HG02798 (cell line): ENCODE data around the gene RPL31.

Experiments
- ATAC-seq: cut with Tn5 transposase; IDR thresholded peaks from one replicate; pipeline ENCODE4 v1.9.1; 2021; ENCODE audit warnings: mild to moderate bottlenecking; ENCODE audit not compliant: unreplicated experiment, poor library complexity

The RPL31 gene

GRCh38 chr2:100974712-100975520 is 27.2 kb upstream of the RPL31 start:
- ATAC-seq: no peak

GRCh38 chr2:100975521-100975785 is 26.6 kb upstream of the RPL31 start:
- no peak for ATAC-seq

- no peak for ATAC-seq
Measured at GRCh38 chr2:100976061-100976460, 26.0 kb upstream of the RPL31 start.

- peak; percentile 76 for ATAC-seq
Measured at GRCh38 chr2:100976645-100977391, 25.3 kb upstream of the RPL31 start.

- no peak for ATAC-seq
Measured at GRCh38 chr2:100977511-100977910, 24.6 kb upstream of the RPL31 start.

GRCh38 chr2:100978582-100979191 is 23.4 kb upstream of the RPL31 start:
- ATAC-seq: no peak

GRCh38 chr2:100980046-100980445 is 22.0 kb upstream of the RPL31 start:
- ATAC-seq: no peak

GRCh38 chr2:100981011-100981410 is 21.1 kb upstream of the RPL31 start:
- no peak for ATAC-seq

GRCh38 chr2:100982431-100982861 is 19.6 kb upstream of the RPL31 start:
- ATAC-seq: no peak

GRCh38 chr2:100983201-100983600 is 18.9 kb upstream of the RPL31 start:
- ATAC-seq: no peak

- ATAC-seq: no peak
Measured at GRCh38 chr2:100983684-100984310, 18.3 kb upstream of the RPL31 start.

GRCh38 chr2:100984892-100985307 is 17.2 kb upstream of the RPL31 start:
- peak; percentile 68 for ATAC-seq

- ATAC-seq: no peak
Measured at GRCh38 chr2:100986157-100986556, 15.9 kb upstream of the RPL31 start.

- ATAC-seq: no peak
Measured at GRCh38 chr2:100987536-100987935, 14.6 kb upstream of the RPL31 start.

- ATAC-seq: no peak
Measured at GRCh38 chr2:100987974-100988373, 14.1 kb upstream of the RPL31 start.

GRCh38 chr2:100988630-100989417 is 13.3 kb upstream of the RPL31 start:
- no peak for ATAC-seq

- no peak for ATAC-seq
Measured at GRCh38 chr2:100989666-100990065, 12.4 kb upstream of the RPL31 start.

GRCh38 chr2:100990166-100990565 is 11.9 kb upstream of the RPL31 start:
- no peak for ATAC-seq

GRCh38 chr2:100990650-100991403 is 11.3 kb upstream of the RPL31 start:
- no peak for ATAC-seq

GRCh38 chr2:100991404-100991773 is 10.7 kb upstream of the RPL31 start:
- no peak for ATAC-seq
